ENCODE measurements around the gene VAPA.

- no peak for TF ChIP-seq TEAD4 (IDR thresholded peaks at IDR 0.05; ENCODE audit: borderline replicate concordance, insufficient read depth)
- TF ChIP-seq EP300 (IDR thresholded peaks at IDR 0.05; ENCODE audit: borderline replicate concordance in 1 of 2, low read depth in 1 of 2, low read length in 1 of 2) = no peak
- no peak for TF ChIP-seq EZH2phosphoT487 (IDR thresholded peaks at IDR 0.05; ENCODE audit: borderline replicate concordance, low read depth)
- no peak for TF ChIP-seq FOXJ3 (CRISPR knock-in tag; IDR thresholded peaks at IDR 0.05)
- no peak for TF ChIP-seq CTCF (IDR thresholded peaks at IDR 0.05)
- no peak for TF ChIP-seq SMC3 (IDR thresholded peaks at IDR 0.05; ENCODE audit: low read depth, low read length)
Measured at GRCh38 chr18:9919564-9920232, 5.9 kb downstream of the VAPA start.

All from SK-N-SH (cell line).